Stimulated activated CD8-positive, alpha-beta memory T cell treated with anti-CD3 and anti-CD28 coated beads, Interleukin-7, amount 100 ng/mL, for 48 hours (primary cell): Measurements from ENCODE around the gene RAB30.

ENCODE experiments used
- DNase-seq, 2 donors: peaks; one replicate each; pipeline ENCODE4 v3.0.0-alpha.2; 2020; ENCODE audit warnings: low read depth in 1 of 2; ENCODE audit errors: extremely low read depth in 1 of 2

The RAB30 gene

DNA sequence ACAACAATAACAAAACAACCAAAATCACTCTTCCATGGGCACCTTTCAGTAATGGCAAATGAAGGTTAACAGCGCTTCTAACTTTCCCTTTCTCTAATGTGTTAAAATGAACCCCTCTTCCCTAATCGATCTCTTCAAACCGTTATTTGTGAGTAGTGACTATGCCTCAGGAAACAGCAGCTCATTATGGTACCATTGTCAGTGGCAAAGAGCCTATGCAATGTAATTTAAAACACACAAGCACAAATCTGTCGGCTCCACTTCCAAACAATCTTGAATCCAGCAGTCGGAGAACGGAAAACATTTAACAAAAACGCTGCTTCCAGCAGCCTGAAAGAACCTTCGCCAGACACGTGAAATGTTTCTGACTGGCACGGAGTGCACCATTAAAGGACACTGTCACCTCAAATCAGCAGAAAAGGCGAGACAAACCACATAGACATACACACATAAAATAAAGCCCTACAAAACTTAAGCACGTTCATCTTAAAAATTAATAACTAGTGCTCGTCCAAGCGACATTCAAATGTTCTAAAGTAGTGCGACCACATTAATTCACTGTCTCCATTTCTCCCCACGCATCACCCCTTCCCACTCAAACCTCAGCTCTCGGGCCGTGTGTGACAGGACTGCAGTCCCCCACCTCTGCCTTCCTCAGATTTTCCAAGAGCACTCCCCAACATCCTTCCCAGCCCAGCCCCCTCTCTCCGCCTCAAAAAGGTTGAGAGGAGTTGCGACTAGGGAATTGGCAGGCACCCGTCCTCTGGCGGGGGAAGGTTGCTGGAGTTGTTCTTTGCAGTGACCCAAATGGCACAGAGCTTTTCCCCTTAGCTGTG lies 748 bp downstream of the RAB30 start:
- no peak for DNase-seq

DNA sequence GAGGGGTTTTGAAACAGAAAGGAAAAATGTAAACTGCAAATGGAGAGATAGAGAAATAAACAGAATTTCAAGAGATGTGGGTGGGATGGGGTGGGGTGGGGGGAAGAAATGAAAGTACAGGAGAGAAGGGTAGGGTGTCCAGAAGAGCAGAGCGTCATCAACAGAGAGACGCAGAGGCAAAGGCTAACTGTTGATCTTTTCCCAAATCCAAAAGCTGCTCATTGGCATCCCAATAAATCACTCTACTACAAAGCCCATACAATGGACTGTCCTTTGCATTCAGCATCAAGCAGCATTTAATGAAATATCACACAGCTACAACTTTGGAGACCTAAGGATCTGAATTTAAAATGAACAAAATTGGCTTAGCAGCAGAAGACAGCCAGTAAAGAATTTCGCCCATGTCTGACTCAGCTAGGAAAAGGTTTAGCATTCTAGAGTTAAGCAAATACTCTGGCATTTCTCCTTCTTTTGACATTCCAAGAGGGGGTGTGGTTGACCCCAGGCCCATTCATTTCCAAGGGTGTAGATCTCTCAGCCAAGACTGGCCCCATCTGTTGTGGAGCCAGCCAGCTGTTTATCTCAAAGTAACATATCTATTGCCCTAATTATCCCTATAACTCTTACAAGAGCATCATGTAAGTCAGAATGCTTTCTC lies 1.5 kb downstream of the RAB30 start:
- no peak for DNase-seq

DNA sequence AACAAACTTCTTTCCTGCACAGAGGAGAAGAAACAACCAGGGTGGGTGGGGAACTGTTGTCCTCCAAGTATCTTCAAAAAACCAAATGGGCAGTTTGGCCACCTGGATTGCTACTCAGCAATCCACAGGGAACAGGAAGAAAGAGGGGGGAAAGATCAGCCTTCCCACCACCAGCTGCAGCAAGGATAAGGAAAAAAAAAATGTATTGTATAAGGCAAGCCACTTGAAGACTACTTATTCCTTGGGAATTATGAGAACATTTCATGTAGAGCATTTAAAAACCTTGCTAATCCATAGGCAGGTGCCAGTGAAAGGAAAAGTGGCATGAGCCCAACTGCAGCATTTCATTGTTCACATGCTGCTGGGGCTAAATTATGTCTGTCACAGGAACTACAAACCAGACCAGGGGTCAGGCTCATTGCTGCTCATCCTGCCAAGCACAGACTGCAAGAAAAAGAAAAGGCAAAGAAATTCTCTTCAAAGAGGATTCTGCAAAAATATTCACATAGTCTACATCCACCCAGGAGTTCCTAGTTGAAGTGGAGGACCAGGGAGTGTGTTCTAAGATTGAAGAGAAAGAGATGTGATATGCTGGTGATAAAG lies 2.2 kb downstream of the RAB30 start:
- DNase-seq: no peak

DNA sequence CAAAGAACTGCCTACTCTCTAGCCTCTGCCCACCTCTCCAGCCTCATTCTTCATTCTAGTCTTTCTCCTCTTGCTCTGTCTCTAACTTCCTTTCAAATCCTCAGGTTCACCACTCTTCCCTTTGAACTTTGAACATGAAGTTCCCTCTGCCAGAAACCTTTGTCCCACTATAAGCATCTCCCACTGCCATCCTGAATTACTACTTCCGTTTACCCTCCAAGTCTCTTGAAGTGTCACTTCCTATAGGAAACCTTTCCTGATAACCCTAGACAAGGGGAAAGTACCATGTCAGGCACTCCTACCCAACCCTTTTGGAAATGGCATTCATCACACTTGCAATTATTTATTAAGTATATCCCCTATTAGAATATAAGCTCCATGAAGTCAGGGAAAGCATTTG lies 3.1 kb downstream of the RAB30 start:
- DNase-seq: no peak

DNA sequence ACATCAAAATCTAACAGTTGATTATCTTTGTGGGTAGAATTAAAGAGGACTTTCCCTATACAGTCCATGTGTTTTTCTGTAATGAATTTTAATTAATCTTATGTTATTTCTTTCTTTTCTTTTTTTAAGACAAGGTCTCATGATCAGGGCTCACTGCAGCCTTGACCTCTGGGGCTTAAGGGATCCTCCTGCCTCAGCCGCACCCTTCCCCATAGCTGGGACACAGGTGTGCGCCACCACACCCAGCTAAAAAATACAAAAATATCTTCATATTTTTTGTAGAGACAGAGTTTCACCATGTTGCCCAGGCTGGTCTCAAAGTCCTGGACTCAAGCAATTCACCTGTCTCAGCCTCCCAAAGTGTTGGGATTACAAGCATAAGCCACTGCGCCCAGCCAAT lies 7.7 kb downstream of the RAB30 start:
- DNase-seq: no peak

DNA sequence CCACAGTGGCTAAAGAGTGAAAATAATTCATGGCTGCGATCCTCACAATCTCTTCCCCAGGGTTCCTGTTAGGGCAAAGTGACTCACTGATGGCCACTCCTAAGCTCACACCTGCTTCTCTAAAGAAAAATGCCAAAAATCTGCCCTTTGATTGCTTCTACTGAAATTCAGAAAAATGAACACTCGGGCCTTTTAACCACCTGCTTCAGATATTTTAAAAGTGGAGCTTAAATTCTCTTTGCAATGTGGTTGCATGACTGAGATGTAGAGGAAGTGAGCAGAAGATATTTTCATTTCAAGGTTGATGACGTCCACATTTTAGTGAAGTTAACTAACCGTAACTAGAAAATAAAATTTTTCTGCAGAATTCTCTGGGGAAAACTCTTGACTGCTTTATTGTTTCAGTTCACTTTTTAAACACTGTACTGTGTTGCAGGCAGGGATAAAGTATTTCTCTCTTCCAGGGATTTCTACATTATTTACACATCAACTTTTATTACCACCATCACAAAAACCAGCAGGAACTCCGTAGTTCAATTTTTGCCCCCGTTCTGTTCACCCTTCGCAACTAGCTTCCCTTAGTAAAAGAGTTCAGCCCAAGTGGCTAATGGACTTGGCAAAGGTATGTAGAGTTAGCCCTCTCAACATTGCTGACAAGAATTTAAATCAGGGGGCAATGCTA lies 8.5 kb downstream of the RAB30 start:
- DNase-seq: no peak

DNA sequence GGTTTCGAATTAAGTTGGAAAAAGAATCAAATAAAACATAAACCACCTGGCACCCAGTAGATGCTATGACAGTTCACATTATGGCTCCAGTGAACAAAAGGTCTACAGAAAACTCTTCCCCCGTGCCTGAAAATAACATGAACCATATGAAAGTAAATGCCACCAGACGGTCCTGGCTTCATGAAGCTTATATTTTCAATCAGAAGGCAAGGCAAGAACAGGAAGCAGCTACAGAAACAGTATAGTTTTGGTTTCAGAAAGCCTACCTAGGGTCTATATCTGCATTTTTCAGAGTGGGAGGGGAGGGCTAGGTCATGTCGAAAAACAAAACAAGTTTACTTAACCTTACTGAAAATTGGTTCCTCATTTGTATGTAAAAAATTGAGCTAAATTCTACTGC lies 9.8 kb downstream of the RAB30 start:
- no peak for DNase-seq

DNA sequence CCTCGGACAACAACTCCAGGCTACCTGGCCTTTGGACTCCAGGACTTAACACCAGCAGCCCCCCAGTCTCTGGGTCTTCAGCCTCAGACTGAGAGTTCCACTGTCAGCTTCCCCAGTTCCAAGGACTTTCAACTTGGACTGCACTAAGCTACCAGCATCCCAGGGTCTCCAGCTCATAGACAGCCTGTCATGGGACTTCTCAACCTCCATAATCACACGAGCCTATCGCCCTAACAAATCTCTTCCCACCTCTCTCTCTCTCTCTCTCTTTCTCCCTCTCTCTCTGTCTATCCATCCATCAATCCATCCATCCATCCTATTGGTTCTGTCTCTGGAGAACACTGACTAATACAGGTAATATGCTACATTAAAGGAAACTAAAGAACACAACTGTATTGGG lies 10.7 kb downstream of the RAB30 start:
- DNase-seq: no peak

DNA sequence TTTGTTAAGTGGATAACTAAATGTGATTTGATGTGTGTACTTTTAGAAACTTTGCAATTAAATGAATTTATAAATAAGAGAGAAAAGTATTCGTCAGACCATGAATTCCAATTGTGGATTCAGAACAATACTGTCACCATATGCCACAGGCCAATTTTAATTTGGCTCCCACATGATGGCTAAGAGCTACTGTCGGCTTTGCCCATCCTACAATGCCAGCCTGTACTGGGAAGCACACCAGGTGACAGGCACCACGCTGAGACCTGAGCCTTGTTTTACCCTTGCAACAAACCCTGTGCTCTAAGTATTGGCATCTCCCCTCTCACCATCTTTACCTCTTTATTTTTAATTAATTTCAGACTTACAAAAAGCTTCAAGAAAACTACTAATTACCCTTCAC lies 14.0 kb downstream of the RAB30 start:
- DNase-seq: no peak

DNA sequence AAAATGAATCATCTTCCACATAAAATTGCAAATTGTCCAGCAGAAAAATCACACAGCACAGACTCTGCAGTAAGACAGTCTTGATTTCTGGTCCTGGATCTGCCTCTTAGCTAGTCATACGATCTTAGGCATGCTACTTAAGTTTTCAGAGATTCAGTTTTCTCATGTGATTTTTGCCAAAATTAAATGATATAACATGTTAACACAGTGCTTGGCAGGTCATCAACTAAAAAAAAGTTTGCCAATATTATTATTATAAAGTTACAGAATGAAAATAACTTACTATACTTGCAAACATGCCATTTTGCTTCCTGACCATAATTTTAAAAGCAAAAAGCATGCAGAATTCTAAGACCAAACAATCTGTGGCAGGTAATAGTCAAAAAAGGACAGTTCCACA lies 15.1 kb downstream of the RAB30 start:
- DNase-seq: no peak

DNA sequence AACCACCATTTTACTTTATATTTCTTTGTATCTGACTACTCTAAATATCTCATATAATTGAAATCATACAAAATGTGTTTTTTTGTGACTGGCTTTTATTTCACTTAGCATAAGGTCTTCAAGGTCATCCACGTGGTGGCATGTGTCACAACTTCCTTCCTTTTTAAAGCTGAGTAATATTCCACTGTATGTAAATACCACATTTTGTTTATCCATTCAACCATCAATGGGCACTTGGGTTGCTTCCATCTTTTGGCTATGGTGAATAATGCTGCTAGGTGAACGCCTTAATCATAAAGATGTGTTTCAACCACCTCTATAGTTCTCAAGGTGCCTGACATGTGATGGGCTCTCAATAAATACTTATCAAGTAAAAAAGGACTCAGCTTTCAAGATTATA lies 15.5 kb downstream of the RAB30 start:
- DNase-seq: no peak

DNA sequence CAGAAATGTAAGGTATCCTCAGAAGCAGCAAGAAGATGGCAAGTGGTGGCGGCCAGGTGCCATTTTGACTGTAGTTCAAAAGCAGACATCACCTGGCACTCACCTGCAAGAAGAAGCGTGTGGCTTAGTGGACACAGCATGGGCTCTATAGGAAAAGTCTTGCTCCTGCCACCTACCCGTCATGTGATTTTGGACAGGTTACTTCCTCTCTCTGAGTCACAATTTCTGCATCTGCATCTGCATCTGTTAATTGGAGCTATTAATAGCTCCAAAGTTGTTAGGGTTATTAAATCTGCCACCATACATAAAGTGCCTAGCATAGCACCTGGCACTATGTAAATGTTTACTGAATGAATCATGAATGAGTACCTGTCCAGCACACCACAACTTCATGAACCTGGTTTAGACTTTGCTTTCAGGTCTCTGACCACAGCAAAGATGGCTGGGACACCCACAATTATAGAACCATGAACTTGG lies 16.8 kb downstream of the RAB30 start:
- DNase-seq: no peak

DNA sequence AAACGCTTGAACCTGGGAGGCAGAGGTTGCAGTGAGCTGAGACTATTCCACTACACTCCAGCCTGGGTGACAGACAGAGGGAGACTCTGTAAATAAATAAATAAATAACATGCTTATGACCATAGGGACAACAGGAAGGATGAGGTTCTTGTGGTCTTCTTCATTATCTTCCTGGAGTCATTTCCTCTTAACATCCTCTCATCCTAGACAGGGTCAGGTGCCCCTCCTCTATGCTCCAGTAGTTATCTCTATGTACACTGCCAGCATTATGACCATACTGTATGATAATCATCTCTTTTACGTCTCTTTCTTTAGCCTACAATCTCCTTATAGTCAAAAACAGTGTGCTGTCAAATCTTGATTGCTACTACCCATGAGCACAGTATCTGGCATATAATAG lies 17.7 kb downstream of the RAB30 start:
- no peak for DNase-seq

DNA sequence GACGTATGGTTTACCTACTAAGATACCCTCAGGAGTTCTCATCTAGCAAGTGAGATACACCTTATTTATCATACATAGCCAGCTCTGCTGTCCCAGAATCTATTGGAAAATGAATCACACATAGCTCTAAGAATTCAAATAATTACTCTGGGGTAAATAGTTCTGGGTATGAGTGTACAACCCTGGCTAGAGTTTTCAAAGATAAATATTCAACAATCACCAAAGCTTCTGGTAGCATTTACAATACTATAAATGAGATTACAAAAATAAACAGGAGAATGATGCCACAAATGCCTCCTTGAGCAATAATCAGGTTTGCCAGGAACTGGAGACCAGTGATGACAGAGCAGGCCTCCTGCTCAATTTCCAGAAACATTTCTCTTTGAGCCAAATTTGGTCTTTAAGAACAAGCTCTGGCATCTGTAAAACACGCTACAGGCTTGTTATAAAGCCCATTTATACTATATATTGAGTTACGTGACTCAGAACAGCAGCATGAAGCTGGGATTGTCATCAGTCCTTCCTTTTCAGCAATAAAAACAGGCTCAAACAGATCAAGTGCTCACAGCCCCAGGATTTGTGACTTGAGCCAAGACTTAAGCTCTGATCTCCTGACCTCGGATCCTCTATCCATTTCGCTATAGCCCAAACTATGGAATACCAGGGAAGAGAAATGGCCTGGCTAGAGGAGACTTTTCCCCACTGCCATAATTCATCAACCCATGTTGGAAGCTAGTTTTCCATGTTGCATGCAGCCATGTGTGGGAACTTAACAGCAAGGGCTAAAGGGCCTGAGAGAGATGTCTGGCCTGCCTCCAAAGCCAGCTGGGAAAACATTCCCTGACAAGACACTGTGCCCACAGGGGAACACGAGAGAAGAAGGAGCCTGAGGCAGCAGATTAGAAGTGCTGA lies 19.7 kb downstream of the RAB30 start:
- DNase-seq: no peak

DNA sequence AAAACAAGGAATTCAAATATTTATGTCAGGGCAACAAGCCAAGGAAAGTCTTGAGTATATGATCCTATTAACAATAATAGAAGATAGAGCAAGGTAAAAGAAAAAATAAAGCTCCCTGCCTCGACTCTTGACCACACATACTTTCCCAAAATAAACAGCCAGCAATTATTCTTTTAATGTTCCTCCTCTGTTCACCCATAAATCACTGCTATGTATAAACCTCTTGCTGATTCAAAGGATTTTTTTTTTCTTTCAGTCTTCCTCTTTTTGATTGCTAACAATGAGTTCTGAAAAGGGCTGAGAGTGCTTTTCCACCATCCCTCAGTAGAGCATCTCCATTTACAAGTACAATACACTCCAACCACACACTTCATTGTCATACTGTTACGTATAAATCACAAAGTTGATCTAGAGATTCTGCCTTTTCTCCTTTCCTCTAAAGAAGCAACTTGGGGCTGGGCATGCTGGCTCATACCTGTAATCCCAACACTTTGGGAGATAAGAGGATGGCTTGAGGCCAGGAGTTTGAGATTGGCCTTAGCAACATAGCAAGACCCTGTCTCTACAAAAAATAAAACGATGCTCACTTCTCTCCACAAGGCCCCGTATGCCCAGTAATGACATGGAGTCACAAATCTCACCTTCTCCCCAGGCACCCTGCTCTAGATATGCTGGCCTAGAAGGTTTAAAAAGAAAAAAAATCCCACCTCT lies 24.0 kb downstream of the RAB30 start:
- DNase-seq: no peak

DNA sequence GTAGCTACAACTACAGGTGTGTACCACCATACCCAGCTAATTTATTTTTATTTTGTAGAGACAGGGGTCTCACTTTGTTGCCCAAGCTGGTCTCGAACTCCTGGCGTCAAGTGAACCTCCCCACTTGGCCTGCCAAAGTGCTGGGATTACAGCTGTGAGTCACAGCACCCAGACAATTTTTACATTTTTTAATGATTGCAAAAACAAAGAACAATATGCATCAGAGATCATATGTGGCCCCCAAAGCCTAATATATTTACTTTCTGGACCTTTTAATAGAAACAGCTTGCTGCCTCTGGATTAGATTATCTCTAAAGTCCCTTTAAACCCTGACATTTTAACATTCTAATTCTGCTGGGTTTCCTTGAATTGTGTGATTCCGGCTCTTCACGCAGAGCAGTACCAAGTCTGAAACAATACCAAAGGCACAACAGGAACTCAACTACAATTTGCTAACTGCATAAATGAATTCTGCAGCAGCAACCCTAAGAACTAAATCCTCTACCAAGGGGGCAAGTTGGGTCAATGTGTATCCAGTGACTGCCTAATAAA lies 25.0 kb downstream of the RAB30 start:
- DNase-seq: no peak

DNA sequence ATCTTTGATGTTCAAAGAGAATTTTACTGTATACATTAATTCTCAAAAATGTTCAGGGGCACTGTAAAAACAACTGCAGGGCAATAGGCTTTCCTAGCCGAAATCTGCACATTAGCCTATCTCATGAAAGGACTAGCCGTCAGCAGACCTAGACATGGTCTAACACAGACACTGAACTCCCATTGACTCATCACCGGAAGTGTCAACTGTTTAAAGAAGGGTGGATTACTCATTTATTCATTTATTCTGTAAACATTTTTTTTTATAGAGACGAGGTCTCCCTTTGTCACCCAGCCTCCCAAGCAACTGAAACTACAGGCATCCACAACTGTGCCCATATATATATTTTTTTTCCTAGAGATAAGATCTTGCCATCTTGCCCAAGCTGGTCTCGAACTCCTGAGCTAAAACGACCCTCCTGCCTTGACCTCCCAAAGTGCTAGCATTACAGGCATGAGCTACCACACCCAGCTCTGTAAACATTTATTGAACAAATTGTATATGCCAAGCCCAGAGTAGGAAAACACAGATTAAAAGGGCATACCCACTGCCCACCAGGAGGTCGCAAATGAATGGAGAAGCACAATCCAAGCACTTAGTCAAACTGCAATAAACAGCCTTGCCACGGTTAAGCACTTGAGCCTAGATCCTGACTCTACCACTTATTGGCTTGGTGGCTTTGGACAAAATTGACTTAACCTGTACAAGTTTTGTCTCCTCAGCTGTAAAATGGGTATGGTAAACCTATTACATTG lies 26.6 kb downstream of the RAB30 start:
- DNase-seq: no peak

DNA sequence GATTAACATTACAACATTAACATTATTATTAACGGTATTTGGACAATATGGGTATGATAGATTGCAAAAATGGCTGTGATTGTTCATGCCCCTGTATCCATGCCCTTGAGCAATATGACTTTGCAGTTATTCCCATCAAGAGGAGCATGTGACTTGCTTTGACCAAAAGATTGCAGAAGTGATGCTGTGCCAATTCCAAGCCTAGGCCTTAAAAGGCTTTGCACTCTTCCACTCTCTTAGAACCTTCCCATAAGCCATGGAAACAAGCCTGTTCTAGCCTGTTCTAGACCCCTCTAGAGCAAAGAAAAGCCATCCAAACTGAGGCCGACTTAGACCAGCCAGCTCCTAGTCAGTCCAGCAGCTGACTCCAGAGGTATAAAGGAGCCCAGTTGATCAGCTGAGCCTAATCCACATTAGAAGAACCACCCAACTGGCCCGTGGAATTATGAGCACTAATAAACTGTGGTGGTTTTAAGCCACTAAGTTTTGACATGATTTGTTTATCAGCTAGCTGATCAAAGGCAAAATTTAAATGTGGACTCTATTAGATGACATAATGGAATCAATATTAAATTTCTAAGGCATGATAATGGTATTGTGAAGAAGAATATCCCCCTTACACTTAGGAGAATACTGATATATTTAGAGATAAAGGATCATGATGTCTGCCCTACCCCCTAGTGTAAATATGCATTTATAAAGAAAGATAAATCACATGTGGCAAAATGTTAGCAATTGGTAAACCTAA lies 28.6 kb downstream of the RAB30 start:
- no peak for DNase-seq
